Mammary epithelial cell (primary cell): ENCODE results near the gene MXRA8.

Experiments used
- EZH2 ChIP-seq: IDR thresholded peaks from 2 replicates; pipeline ENCODE4 v1.6.1; 2012; ENCODE audit warnings: low read length, inconsistent platforms, borderline replicate concordance
- TF ChIP-seq, protein P1 (sequence below), 2 donors: IDR thresholded peaks in 1 of 2; conservative IDR thresholded peaks in 1 of 2; 2 replicates each; pipeline ENCODE4 v1.5.1; 2011 to 2012; ENCODE audit warnings: inconsistent platforms in 2 of 2, low read length in 2 of 2, mild to moderate bottlenecking in 2 of 2, control low read depth in 1 of 2, low read depth in 1 of 2; ENCODE audit not compliant: insufficient read depth in 1 of 2; ENCODE audit errors: extremely low read depth in 1 of 2

DNA sequence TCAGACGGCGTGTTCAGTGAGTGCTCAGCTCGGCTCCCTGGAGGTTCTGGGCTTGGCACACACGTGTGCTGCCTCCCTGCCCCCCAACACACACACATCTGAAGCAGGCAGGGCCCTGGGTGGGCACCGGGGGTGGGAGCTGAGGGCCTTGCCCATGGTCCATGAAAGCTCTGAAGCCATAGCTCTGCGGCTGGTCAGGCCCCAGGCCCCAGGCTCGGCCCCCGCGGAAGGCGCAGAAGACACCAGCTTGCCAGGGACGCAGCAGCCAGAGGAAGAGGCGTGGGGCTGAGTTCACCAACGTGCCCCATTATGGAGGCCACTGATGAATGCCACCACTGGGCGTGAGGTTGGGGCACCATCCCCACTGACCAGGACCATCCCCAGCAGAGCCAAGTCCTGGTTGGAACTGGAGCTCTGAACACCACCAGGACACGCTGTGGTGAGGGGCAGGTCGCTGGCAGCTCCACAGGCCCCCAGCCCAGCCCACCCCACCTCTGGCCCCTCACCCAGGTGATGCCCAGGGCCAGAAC is 12.5 kb upstream of the MXRA8 start:
- TF ChIP-seq, protein P1, sequence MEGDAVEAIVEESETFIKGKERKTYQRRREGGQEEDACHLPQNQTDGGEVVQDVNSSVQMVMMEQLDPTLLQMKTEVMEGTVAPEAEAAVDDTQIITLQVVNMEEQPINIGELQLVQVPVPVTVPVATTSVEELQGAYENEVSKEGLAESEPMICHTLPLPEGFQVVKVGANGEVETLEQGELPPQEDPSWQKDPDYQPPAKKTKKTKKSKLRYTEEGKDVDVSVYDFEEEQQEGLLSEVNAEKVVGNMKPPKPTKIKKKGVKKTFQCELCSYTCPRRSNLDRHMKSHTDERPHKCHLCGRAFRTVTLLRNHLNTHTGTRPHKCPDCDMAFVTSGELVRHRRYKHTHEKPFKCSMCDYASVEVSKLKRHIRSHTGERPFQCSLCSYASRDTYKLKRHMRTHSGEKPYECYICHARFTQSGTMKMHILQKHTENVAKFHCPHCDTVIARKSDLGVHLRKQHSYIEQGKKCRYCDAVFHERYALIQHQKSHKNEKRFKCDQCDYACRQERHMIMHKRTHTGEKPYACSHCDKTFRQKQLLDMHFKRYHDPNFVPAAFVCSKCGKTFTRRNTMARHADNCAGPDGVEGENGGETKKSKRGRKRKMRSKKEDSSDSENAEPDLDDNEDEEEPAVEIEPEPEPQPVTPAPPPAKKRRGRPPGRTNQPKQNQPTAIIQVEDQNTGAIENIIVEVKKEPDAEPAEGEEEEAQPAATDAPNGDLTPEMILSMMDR (conservative IDR thresholded peaks at IDR 0.05 in 1 of 2, IDR thresholded peaks at IDR 0.05 in 1 of 2; ENCODE audit: extremely low read depth in 1 of 2, insufficient read depth in 1 of 2, low read depth in 1 of 2, low read length in 2 of 2) = no peak
- no peak for TF ChIP-seq EZH2
